GM18511 (cell line): ENCODE measurements around the gene LIMA1.
"Not testable (repeated sequence)": the region's sequence is repeated elsewhere in the genome, so short reads cannot be mapped to it uniquely, and the experiment has no call there.

Experiments
- ATAC-seq: cut with Tn5 transposase; IDR thresholded peaks from one replicate; pipeline ENCODE4 v1.9.1; 2021; ENCODE audit warnings: mild to moderate bottlenecking, moderate library complexity; ENCODE audit not compliant: unreplicated experiment

LIMA1 gene

GRCh38 chr12:50290692-50291091 lies 7.4 kb upstream of the LIMA1 start:
- ATAC-seq = not testable (repeated sequence)

DNA sequence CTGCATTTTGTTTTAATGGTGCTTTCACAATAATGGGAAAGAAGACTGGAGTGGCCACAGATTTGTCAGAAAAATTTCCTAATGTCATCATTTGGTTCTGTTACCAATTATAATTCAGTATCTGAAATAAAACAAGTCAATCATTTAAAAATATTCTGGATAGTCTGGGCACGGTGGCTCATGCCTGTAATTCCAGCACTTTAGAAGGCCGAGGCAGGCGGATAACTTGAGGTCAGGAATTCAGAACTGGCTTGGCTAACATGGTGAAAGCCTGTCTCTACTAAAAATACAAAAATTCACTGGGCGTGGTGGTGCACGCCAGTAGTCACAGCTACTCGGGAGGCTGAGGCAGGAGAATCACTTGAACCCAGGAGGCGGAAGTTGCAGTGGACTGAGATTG lies 4.0 kb upstream of the LIMA1 start:
- no peak for ATAC-seq

DNA sequence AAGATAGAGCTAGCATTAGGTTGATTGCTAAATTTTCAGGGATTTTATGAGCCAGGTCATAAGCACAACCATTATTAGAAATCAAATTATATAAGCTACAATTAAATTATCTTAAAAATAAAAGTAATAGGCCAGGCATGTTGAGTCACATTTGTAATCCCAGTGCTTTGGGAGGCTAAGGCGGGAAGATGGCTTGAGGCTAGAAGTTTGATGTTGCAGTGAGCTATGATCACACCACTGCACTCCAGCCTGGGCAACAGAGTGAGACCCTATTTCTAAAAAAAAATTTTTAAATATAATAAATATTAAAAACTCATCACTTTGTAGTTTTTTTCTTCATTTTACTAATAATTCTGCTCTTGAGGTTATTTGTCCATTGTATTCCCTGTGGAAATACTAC lies 1.9 kb upstream of the LIMA1 start:
- ATAC-seq = no peak

- ATAC-seq = peak; percentile 34
These were observed 545 bp downstream of the LIMA1 start for GRCh38 chr12:50282721-50283228.

GRCh38 chr12:50279501-50279900 lies 3.8 kb downstream of the LIMA1 start:
- ATAC-seq = no peak

- no peak for ATAC-seq
These were observed 6.2 kb downstream of the LIMA1 start for GRCh38 chr12:50276912-50277671.

DNA sequence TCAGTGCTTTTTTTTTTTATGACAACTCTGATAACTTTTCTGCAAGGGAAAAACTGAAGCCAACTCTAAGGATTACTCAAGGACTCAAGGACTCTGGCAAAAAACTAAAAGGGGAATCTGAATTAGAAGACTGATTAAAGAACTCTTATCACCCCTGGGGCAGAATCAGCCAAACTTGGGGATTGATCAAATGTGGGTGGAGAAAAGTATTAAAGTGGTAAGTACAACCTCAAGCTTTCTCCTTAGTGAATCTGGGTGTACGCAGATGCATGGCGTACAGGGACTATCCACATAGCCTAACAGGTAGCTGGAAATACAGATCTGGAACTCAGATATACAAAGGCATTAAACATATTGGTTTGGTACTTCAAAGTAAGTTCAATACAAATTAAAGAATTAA lies 7.3 kb downstream of the LIMA1 start:
- no peak for ATAC-seq

- no peak for ATAC-seq
These were observed 7.8 kb downstream of the LIMA1 start for GRCh38 chr12:50275556-50275955.

DNA sequence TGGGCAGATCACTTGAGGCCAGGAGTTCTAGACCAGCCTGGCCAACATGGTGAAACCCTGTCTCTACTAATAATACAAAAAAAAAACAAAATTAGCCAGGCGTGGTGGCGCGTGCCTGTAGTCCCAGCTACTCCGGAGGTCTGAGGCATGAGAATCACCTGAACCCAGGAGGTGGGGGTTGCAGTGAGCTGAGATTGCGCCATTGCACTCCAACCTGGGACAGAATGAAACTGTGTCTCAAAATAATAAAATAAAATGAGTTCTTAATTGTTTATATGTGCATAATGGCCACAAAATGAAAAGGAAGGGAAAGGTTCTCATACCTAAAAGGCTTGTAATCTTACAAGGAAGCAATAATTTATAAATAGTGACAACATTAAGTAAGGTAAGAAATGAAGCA lies 8.2 kb downstream of the LIMA1 start:
- ATAC-seq = not testable (repeated sequence)

DNA sequence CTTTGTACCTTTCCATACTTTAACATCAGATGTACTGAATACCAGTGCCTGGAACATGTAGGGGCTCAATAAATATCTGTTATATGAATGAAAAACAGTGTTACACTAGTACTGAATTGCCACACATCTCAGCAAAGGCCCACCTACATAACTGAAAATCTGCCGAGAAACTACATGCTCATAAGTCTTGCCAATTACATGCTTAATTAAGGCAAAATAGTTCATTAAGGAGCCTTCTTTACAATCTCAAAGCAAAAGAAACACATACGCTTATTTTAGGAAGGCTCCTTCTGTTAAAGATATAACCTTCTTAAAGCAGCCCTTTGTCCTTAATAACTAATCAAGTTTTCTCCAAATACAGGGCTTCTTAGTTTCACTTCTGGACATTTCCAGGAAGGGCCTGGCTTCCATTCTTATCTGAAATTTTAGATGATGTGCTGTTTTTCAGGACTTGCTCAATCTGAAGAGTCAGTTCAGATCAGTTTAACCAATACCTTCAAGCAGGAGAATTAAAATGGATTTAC lies 11.5 kb downstream of the LIMA1 start:
- no peak for ATAC-seq

DNA sequence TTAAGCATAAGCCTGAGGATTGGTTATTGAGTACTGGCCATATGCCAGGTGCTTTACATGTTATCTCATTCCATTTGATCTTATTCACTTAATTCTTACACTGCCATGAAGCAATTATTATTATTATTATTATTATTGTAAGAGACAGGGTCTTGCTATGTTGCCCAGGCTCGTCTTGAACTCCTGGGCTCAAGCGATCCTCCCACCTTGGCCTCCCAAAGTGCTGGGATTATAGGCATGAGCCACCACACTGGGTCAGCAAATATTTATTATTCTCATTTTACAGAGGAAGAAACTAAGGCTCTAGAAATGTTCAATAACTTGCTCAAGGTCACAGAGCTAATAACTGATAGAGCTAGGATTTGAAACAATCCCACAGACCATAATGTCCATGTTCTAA lies 14.8 kb downstream of the LIMA1 start:
- no peak for ATAC-seq

DNA sequence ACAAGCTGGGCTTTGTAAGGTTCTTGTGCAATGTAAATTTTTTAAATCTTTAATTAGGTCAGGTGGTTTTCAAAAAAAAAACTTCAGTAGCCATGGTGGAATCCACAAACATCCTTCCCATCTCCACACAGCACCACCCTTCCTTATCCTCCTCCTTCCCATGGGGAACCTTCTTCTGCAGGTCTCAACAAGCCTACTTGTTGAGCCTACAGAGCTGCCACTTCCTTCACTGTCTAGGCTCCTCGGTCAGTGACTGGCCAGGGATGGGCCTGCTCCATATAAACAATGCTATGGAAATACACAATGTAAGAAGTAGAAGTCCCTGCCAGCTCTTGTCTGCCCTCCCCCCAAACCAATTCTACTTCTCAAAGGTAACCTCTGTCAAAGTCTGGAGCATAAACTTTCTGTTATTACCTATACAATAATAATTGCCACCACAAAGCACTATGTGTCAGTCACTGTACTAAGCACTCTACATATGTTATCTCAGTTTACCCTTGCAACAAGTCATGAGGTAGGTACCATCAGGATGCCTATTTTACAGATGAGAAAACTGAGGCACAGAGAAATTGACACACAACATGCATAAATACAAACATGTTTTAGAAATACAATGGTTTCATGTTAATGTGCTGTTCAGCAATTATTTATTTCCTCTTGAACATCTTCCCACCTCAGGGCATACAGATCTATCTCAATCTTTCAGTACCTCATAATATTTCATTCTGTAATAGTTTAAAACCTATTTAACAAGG lies 17.4 kb downstream of the LIMA1 start:
- ATAC-seq = no peak

DNA sequence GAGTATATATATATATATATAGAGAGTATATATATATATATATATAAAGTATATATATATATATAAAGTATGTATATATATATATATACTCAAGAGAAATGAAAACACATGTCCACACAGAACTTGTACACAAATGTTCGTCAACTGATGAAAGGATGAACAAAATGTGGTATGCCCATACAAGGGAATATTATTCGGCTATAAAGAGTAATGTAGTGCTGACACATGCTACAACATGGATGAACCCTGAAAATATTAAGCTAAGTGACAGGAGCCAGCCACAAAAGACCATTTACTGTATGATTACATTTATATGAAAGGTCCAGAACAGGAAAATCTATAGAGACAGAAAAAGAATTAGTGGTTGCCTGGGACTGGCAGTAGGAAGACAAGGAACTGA lies 19.5 kb downstream of the LIMA1 start:
- no peak for ATAC-seq

DNA sequence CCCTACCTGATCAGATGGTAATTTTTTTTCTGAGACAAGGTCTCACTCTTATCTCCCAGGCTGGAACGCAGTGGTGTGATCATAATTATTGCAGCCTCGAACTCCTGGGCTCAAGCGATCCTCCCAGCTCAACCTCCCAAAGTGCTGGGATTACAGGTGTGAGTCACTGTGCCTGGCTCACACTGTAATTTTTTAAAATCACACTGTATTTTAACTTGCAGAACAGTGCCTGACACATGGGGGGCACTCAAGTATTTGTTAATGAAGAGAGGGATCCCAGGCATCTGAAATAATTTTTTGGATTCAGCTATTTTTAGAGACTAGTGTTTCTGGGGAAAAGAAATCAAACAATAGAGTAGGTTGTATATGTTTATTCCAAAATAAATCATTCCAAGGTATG lies 21.7 kb downstream of the LIMA1 start:
- no peak for ATAC-seq

- ATAC-seq = no peak
These were observed 25.2 kb downstream of the LIMA1 start for GRCh38 chr12:50258167-50258551.

- no peak for ATAC-seq
These were observed 25.8 kb downstream of the LIMA1 start for GRCh38 chr12:50257236-50258166.

DNA sequence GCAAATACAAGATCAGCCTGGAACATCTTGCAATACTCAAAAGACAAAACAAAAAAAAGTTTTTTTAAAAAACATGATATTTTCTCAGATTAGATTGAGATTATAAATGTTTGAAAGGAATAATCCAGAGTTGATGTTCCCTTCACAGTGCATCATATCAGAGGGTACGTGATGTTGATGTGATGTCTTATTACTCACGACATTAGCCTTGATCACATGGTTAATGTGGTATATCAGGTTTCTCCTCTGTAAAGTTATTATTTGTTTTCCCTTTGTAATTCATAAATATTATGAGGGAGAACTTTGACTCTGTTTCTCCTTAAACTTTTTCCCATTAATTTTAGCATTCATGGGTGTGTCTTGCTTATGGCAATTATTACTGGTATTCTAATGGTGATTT lies 26.6 kb downstream of the LIMA1 start:
- no peak for ATAC-seq

- no peak for ATAC-seq
These were observed 30.2 kb downstream of the LIMA1 start for GRCh38 chr12:50252977-50253602.

- no peak for ATAC-seq
These were observed 31.6 kb downstream of the LIMA1 start for GRCh38 chr12:50251619-50252252.
